SK-N-SH (cell line): ENCODE measurements around the gene FBXO40. TPM values are rescaled to one million over a fixed set of nuclear protein-coding genes. Genes with fewer than 3 reads are reported as not detected.

ENCODE experiments used
- CTCF ChIA-PET: fragments of 300-600, 350-600 bp; formaldehyde crosslinking; extraction: SDS; loops from one replicate; lab custom pipeline; 2021; lab: Yijun Ruan, JAX
- POLR2A ChIA-PET: fragments of 350-600 bp; sonication (Branson Sonifier 250); formaldehyde crosslinking; extraction: SDS; loops from one replicate; lab custom pipeline; 2020; ENCODE audit warnings: antibody characterized with exemption, inconsistent platforms; lab: Yijun Ruan, JAX
- DNase-seq: peaks from one replicate; pipeline ENCODE4 v3.0.0; 2012
- H2AFZ ChIP-seq: fragments of 200-600 bp; sonication (generic); 2 replicates; pipeline ENCODE4 v1.8.1; 2016; ENCODE audit warnings: antibody characterized with exemption, mild to moderate bottlenecking, low read depth
- H3F3A ChIP-seq: fragments of 200-600 bp; sonication (generic); replicated peaks from 2 replicates; pipeline ENCODE3; 2016; ENCODE audit warnings: antibody characterized with exemption, mild to moderate bottlenecking; ENCODE audit not compliant: insufficient read depth
- H3K27ac ChIP-seq, 2 experiments: fragments of 200-500 bp in 1 of 2; fragments of 200-600 bp in 1 of 2; sonication (Bioruptor generic) in 1 of 2; sonication (generic), shearing (Covaris generic) in 1 of 2; 2 replicates each; pipeline versions ENCODE4 v1.5.1 to v1.6.1; 2014 to 2016; ENCODE audit warnings: low read depth in 2 of 2, inconsistent platforms in 1 of 2, low read length in 1 of 2, mild to moderate bottlenecking in 1 of 2, mixed read lengths in 1 of 2
- H3K27me3 ChIP-seq: fragments of 200-600 bp; sonication (generic), shearing (Covaris generic); 2 replicates; pipeline ENCODE4 v1.6.1; 2016; ENCODE audit warnings: mixed run types; ENCODE audit not compliant: insufficient read depth
- H3K36me3 ChIP-seq, 2 experiments: fragments of 200-500 bp in 1 of 2; fragments of 200-600 bp in 1 of 2; sonication (Bioruptor generic) in 1 of 2; sonication (generic) in 1 of 2; replicated peaks in 1 of 2; 2 replicates each; pipeline versions ENCODE3 to v1.5.1; 2014 to 2016; ENCODE audit warnings: low read length in 1 of 2, mild to moderate bottlenecking in 1 of 2; ENCODE audit not compliant: insufficient read depth in 2 of 2, control insufficient read depth in 1 of 2
- H3K4me1 ChIP-seq, 2 experiments: fragments of 200-500 bp in 1 of 2; fragments of 200-600 bp in 1 of 2; sonication (Bioruptor generic) in 1 of 2; sonication (generic), shearing (Covaris generic) in 1 of 2; 2 replicates each; pipeline versions ENCODE4 v1.5.1 to v1.6.1; 2014 to 2016; ENCODE audit warnings: low read depth in 1 of 2, low read length in 1 of 2, mixed run types in 1 of 2; ENCODE audit not compliant: insufficient read depth in 2 of 2, control insufficient read depth in 1 of 2
- H3K4me2 ChIP-seq: fragments of 200-600 bp; sonication (generic), shearing (Covaris generic); 2 replicates; pipeline ENCODE4 v1.6.1; 2017; ENCODE audit warnings: mixed run types
- H3K4me3 ChIP-seq, 2 experiments: fragments of 200-500 bp in 1 of 2; fragments of 200-600 bp in 1 of 2; sonication (Bioruptor generic) in 1 of 2; sonication (generic), shearing (Covaris generic) in 1 of 2; 2 replicates each; pipeline versions ENCODE4 v1.5.1 to v1.8.1; 2014 to 2016; ENCODE audit warnings: low read depth in 2 of 2, inconsistent platforms in 1 of 2, low read length in 1 of 2, mild to moderate bottlenecking in 1 of 2, mixed read lengths in 1 of 2, moderate library complexity in 1 of 2
- H3K79me2 ChIP-seq: fragments of 200-600 bp; sonication (generic); 2 replicates; pipeline ENCODE4 v1.8.1; 2017; ENCODE audit warnings: mild to moderate bottlenecking; ENCODE audit not compliant: insufficient read depth
- H3K9ac ChIP-seq: fragments of 200-600 bp; sonication (generic); 2 replicates; pipeline ENCODE4 v1.6.1; 2017; ENCODE audit warnings: mixed run types
- H3K9me2 ChIP-seq: fragments of 200-600 bp; sonication (generic); 2 replicates; pipeline ENCODE4 v1.6.1; 2017; ENCODE audit warnings: mixed run types
- H3K9me3 ChIP-seq: fragments of 200-600 bp; sonication (generic); 2 replicates; pipeline ENCODE4 v1.6.1; 2017; ENCODE audit warnings: mixed run types, mild to moderate bottlenecking, moderate library complexity
- H4K20me1 ChIP-seq: fragments of 200-600 bp; sonication (generic); 2 replicates; pipeline ENCODE4 v1.6.1; 2017; ENCODE audit warnings: mild to moderate bottlenecking, mixed run types; ENCODE audit not compliant: insufficient read depth
- CHD2 ChIP-seq: fragments of 150-350 bp; IDR thresholded peaks from 2 replicates; pipeline ENCODE4 v1.6.1; 2018; ENCODE audit warnings: low read length; ENCODE audit not compliant: partially characterized antibody
- CTCF ChIP-seq: fragments of 200-600 bp; sonication (generic); IDR thresholded peaks from 2 replicates; pipeline ENCODE4 v1.6.1; 2017; ENCODE audit warnings: antibody characterized with exemption, mild to moderate bottlenecking, moderate library complexity
- ELF1 ChIP-seq: IDR thresholded peaks from 2 replicates; pipeline ENCODE4 v1.4.0; 2012
- EP300 ChIP-seq, 2 experiments: IDR thresholded peaks; 2 replicates each; pipeline versions ENCODE4 v1.4.0 to v1.6.1; 2012; ENCODE audit warnings: borderline replicate concordance in 1 of 2, low read depth in 1 of 2, low read length in 1 of 2
- FOSL2 ChIP-seq: IDR thresholded peaks from 2 replicates; pipeline ENCODE4 v1.4.0; 2012; ENCODE audit warnings: low read depth, mild to moderate bottlenecking, moderate library complexity, borderline replicate concordance
- GATA2 ChIP-seq: sonication (generic); formaldehyde crosslinking; IDR thresholded peaks from 2 replicates; pipeline ENCODE4 v1.5.0; 2020; ENCODE audit warnings: mild to moderate bottlenecking, missing genetic modification reagents
- IRF3 ChIP-seq: fragments of 150-350 bp; IDR thresholded peaks from 2 replicates; pipeline ENCODE4 v1.6.1; 2016; ENCODE audit warnings: mild to moderate bottlenecking, low read depth, low read length
- JUND ChIP-seq: IDR thresholded peaks from 2 replicates; pipeline ENCODE4 v1.4.0; 2012
- MEF2A ChIP-seq: IDR thresholded peaks from 2 replicates; pipeline ENCODE4 v1.4.0; 2012; ENCODE audit warnings: low read depth, borderline replicate concordance
- MXI1 ChIP-seq: IDR thresholded peaks from 2 replicates; pipeline ENCODE4 v1.6.1; 2012; ENCODE audit warnings: mild to moderate bottlenecking, low read depth, low read length, improper control_type of control experiment
- POLR2AphosphoS5 ChIP-seq: IDR thresholded peaks from 2 replicates; pipeline ENCODE4 v1.6.1; 2012; ENCODE audit warnings: low read depth, low read length
- RAD21 ChIP-seq: IDR thresholded peaks from 2 replicates; pipeline ENCODE4 v1.6.1; 2012; ENCODE audit warnings: mild to moderate bottlenecking, low read length
- RXRA ChIP-seq: IDR thresholded peaks from 2 replicates; pipeline ENCODE4 v1.4.0; 2012; ENCODE audit warnings: low read depth, mild to moderate bottlenecking, borderline replicate concordance
- SIN3A ChIP-seq: IDR thresholded peaks from 2 replicates; pipeline ENCODE4 v1.6.1; 2012; ENCODE audit warnings: low read depth, mild to moderate bottlenecking, low read length, moderate library complexity, borderline replicate concordance
- TAF1 ChIP-seq: IDR thresholded peaks from 2 replicates; pipeline ENCODE4 v1.6.1; 2012; ENCODE audit warnings: low read depth, mild to moderate bottlenecking, low read length, moderate library complexity, borderline replicate concordance
- TCF12 ChIP-seq: IDR thresholded peaks from 2 replicates; pipeline ENCODE4 v1.4.0; 2012
- TEAD4 ChIP-seq: IDR thresholded peaks from 2 replicates; pipeline ENCODE4 v1.4.0; 2012; ENCODE audit warnings: mild to moderate bottlenecking, borderline replicate concordance; ENCODE audit not compliant: insufficient read depth
- YY1 ChIP-seq: IDR thresholded peaks from 2 replicates; pipeline ENCODE4 v1.4.0; 2012; ENCODE audit warnings: low read depth, mild to moderate bottlenecking
- WGBS: methylation state at CpG from one replicate; pipeline ENCODE4 v1.1.6; 2017; ENCODE audit warnings: low lambda C conversion rate; 5-methylcytosine and 5-hydroxymethylcytosine counted together
- polyA plus RNA-seq, 3 experiments: library from polyadenylated mRNA; depleted of rRNA; stranded (reverse); fragments of >200 nt; gene quantifications; 2 replicates each; pipeline ENCODE4 v1.2.3, GENCODE V29; 2012
- TF ChIP-seq, protein P1 (sequence below): IDR thresholded peaks from 2 replicates; pipeline ENCODE4 v1.4.0; 2012; ENCODE audit warnings: low read depth, borderline replicate concordance
- TF ChIP-seq, protein P2 (sequence below): IDR thresholded peaks from 2 replicates; pipeline ENCODE4; 2012

Gene FBXO40
- polyA plus RNA-seq (2012; rRNA removed), result not detected in 2 replicates
- polyA plus RNA-seq (2012; cell fraction: cytosol; rRNA removed), result not detected in 2 replicates
- not detected in 2 replicates for polyA plus RNA-seq (2012; cell fraction: nucleus; rRNA removed)

GRCh38 chr3:121592856-121593702 is at the start of gene FBXO40:
Gene FBXO40 (plus strand): TSS chr3:121593379. CDS start chr3:121620576, 27,197 bp downstream.
- Histone ChIP-seq H3K27me3 (peaks cover 5% of the 10 kb centered on the region; the same call in 1 of the 2 replicates), H3K9ac (no peak within 1 kb of the TSS), H4K20me1 (no peaks in the 10 kb centered on the region), H3K4me2 (no peak within 1 kb of the TSS), H3K27ac (no peak within 1 kb of the TSS), H3K4me1 (no peaks in the 10 kb centered on the region), H3K36me3 (no peaks in the 10 kb centered on the region), H3K9me3 (no peaks in the 10 kb centered on the region), H3K4me3 (no peak within 1 kb of the TSS), H3K79me2 (no peaks in the 10 kb centered on the region)
- POLR2A ChIA-PET, result no interaction called here
- 67% methylated on average over 11 of the region's 11 CpGs for WGBS
- no peak for TF ChIP-seq MXI1
- TF ChIP-seq, protein P1, sequence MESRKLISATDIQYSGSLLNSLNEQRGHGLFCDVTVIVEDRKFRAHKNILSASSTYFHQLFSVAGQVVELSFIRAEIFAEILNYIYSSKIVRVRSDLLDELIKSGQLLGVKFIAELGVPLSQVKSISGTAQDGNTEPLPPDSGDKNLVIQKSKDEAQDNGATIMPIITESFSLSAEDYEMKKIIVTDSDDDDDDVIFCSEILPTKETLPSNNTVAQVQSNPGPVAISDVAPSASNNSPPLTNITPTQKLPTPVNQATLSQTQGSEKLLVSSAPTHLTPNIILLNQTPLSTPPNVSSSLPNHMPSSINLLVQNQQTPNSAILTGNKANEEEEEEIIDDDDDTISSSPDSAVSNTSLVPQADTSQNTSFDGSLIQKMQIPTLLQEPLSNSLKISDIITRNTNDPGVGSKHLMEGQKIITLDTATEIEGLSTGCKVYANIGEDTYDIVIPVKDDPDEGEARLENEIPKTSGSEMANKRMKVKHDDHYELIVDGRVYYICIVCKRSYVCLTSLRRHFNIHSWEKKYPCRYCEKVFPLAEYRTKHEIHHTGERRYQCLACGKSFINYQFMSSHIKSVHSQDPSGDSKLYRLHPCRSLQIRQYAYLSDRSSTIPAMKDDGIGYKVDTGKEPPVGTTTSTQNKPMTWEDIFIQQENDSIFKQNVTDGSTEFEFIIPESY, result no peak
- TF ChIP-seq, all 33 proteins: peak for 0
- CTCF ChIA-PET, result no interaction called here
- Histone ChIP-seq H3F3A (no peaks in the 10 kb centered on the region), H3K9me2 (no peaks in the 10 kb centered on the region), H2AFZ (no peak within 1 kb of the TSS)
- no peak for DNase-seq

- DNase-seq, result no peak
- CTCF ChIA-PET, result interaction anchor here (1.3 to 3.4 kb wide), 5 partner anchors 10 to 1134 kb away, joined by 3 to 28 read pairs (median 4); no protein-coding TSS in a partner anchor
Observed at GRCh38 chr3:121545049-121545573, 48.1 kb upstream of the FBXO40 start.

More at GRCh38 chr3:121545049-121545573, 48.1 kb upstream of the FBXO40 start:
- no peaks in the 10 kb centered on the region for H3K27me3 ChIP-seq
- peak overlapping the region in 1 of 2 experiments; percentile 55; a peak in 1 of 4 replicates for H3K27ac ChIP-seq
- no peak for TF ChIP-seq POLR2AphosphoS5
- TF ChIP-seq YY1, result no peak
- TF ChIP-seq CTCF, result no peak
- no peak for TF ChIP-seq MEF2A
- TF ChIP-seq FOSL2, result no peak
- no peak for TF ChIP-seq ELF1
- TF ChIP-seq RXRA, result no peak
- no peak for TF ChIP-seq RAD21
- no peak for TF ChIP-seq JUND
- TF ChIP-seq TCF12, result no peak
- TF ChIP-seq IRF3, result no peak
- TF ChIP-seq TAF1, result no peak
- TF ChIP-seq EP300 (IDR thresholded peaks at IDR 0.05; ENCODE audit: borderline replicate concordance in 1 of 2, low read depth in 1 of 2, low read length in 1 of 2), result no peak
- no peak for TF ChIP-seq TEAD4
- TF ChIP-seq SIN3A, result no peak
- no peak for TF ChIP-seq CHD2
- TF ChIP-seq, protein P2, sequence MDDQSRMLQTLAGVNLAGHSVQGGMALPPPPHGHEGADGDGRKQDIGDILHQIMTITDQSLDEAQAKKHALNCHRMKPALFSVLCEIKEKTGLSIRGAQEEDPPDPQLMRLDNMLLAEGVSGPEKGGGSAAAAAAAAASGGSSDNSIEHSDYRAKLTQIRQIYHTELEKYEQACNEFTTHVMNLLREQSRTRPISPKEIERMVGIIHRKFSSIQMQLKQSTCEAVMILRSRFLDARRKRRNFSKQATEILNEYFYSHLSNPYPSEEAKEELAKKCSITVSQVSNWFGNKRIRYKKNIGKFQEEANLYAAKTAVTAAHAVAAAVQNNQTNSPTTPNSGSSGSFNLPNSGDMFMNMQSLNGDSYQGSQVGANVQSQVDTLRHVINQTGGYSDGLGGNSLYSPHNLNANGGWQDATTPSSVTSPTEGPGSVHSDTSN, result no peak
- TF ChIP-seq GATA2 (CRISPR knock-in tag), result no peak
- 2% methylated on average over 18 of the region's 18 CpGs for WGBS
- peaks cover 0 to 6% of the 10 kb centered on the region in 2 experiments; a peak in 2 of 4 replicates for H3K4me1 ChIP-seq
- POLR2A ChIA-PET, result no interaction called here
- H3K9ac ChIP-seq, result peak overlapping the region; percentile 67; the same call in 1 of the 2 replicates
- peak overlapping the region; percentile 84 for H3K4me2 ChIP-seq
- peak overlapping the region; percentile 86 for H2AFZ ChIP-seq
- H4K20me1 ChIP-seq, result no peaks in the 10 kb centered on the region
- peaks cover 34% of the 10 kb centered on the region for H3K79me2 ChIP-seq
- no peaks in the 10 kb centered on the region for H3K9me2 ChIP-seq
- H3F3A ChIP-seq, result peaks cover 13% of the 10 kb centered on the region
- H3K4me3 ChIP-seq, result peak overlapping the region; percentile 73 to 90
- H3K9me3 ChIP-seq, result no peaks in the 10 kb centered on the region
- no peaks in the 10 kb centered on the region for H3K36me3 ChIP-seq
